Measurements from ENCODE around the gene GP5. TPM values are rescaled to one million over a fixed set of nuclear protein-coding genes. Genes with fewer than 3 reads are reported as not detected.

Gene GP5
- polyA plus RNA-seq, 3 donors = 0.12 TPM; not detected in 2

- H2AFZ ChIP-seq (ENCODE audit: insufficient read depth, low read depth, low read length, poor library complexity, severe bottlenecking) = no peak overlapping the region
- peaks cover 3 to 14% (median 8%) of the 10 kb centered on the region in 3 donors for H3K27me3 Mint-ChIP-seq (ENCODE audit: low read depth in 3 of 3)
- H3K9me3 ChIP-seq (replicated peaks in 1 of 2; ENCODE audit: control insufficient read depth in 1 of 2, insufficient read depth in 1 of 2, low read length in 2 of 2) = no peaks in the 10 kb centered on the region
- no peaks in the 10 kb centered on the region for H4K20me1 ChIP-seq (ENCODE audit: insufficient read depth, low read length)
- H3K27me3 ChIP-seq (ENCODE audit: control insufficient read depth in 2 of 2, insufficient read depth in 2 of 2, low read length in 2 of 2) = no peaks in the 10 kb centered on the region
- TF ChIP-seq CTCF (IDR thresholded peaks at IDR 0.05) = no peak
- H3K27ac ChIP-seq (ENCODE audit: low read depth in 1 of 2, low read length in 2 of 2) = no peak overlapping the region
- H3K4me3 Mint-ChIP-seq = no peak overlapping the region
- no peaks in the 10 kb centered on the region for H3K4me1 ChIP-seq (ENCODE audit: control insufficient read depth in 1 of 2, insufficient read depth in 2 of 2, low read length in 2 of 2)
- no peak overlapping the region for H3K27ac Mint-ChIP-seq
- no peaks in the 10 kb centered on the region for H3K79me2 ChIP-seq (ENCODE audit: insufficient read depth, low read length)
- H3K36me3 Mint-ChIP-seq = no peaks in the 10 kb centered on the region
- intact Hi-C loops (cut with micrococcal nuclease) = no loop called here
- H3K4me3 ChIP-seq (replicated peaks in 1 of 3; ENCODE audit: low read depth in 2 of 3, low read length in 3 of 3) = no peak overlapping the region
- H3K36me3 ChIP-seq (replicated peaks in 1 of 2; ENCODE audit: control insufficient read depth in 1 of 2, insufficient read depth in 2 of 2, low read length in 2 of 2) = no peaks in the 10 kb centered on the region
- no peak overlapping the region for H3K9ac ChIP-seq (ENCODE audit: insufficient read depth, low read length, poor library complexity, severe bottlenecking)
- peaks cover 5% of the 10 kb centered on the region for H3K4me1 Mint-ChIP-seq
- WGBS (ENCODE audit: insufficient coverage) = 88% methylated on average over 3 of the region's 5 CpGs
- no peak for DNase-seq
- no peak overlapping the region for H3K4me2 ChIP-seq (replicated peaks; ENCODE audit: extremely low read depth, low read length, poor library complexity, severe bottlenecking)
- H3K9me3 Mint-ChIP-seq = no peaks in the 10 kb centered on the region
Measured at GRCh38 chr3:194346621-194347020, 52.4 kb downstream of the GP5 start.

- no peaks in the 10 kb centered on the region for H3K79me2 ChIP-seq (ENCODE audit: insufficient read depth, low read length)
- H3K4me2 ChIP-seq (replicated peaks; ENCODE audit: extremely low read depth, low read length, poor library complexity, severe bottlenecking) = no peak overlapping the region
- intact Hi-C loops (cut with micrococcal nuclease) = no loop called here
- no peak overlapping the region for H2AFZ ChIP-seq (ENCODE audit: insufficient read depth, low read depth, low read length, poor library complexity, severe bottlenecking)
- no peaks in the 10 kb centered on the region for H4K20me1 ChIP-seq (ENCODE audit: insufficient read depth, low read length)
- Mint-ChIP-seq H3K9me3 (no peaks in the 10 kb centered on the region), H3K36me3 (no peaks in the 10 kb centered on the region), H3K4me1 (peaks cover 5% of the 10 kb centered on the region), H3K27me3 (ENCODE audit: low read depth in 3 of 3) (peaks cover 3 to 14% (median 8%) of the 10 kb centered on the region in 3 donors), H3K4me3 (no peak overlapping the region), H3K27ac (no peak overlapping the region)
- no peak for TF ChIP-seq CTCF (IDR thresholded peaks at IDR 0.05)
- no peaks in the 10 kb centered on the region for H3K36me3 ChIP-seq (replicated peaks in 1 of 2; ENCODE audit: control insufficient read depth in 1 of 2, insufficient read depth in 2 of 2, low read length in 2 of 2)
- no peak for DNase-seq
- 86% methylated on average over 7 of the region's 9 CpGs for WGBS (ENCODE audit: insufficient coverage)
- H3K4me1 ChIP-seq (ENCODE audit: control insufficient read depth in 1 of 2, insufficient read depth in 2 of 2, low read length in 2 of 2) = no peaks in the 10 kb centered on the region
- no peak overlapping the region for H3K27ac ChIP-seq (ENCODE audit: low read depth in 1 of 2, low read length in 2 of 2)
- no peak overlapping the region for H3K9ac ChIP-seq (ENCODE audit: insufficient read depth, low read length, poor library complexity, severe bottlenecking)
- no peak overlapping the region for H3K4me3 ChIP-seq (replicated peaks in 1 of 3; ENCODE audit: low read depth in 2 of 3, low read length in 3 of 3)
- no peaks in the 10 kb centered on the region for H3K27me3 ChIP-seq (ENCODE audit: control insufficient read depth in 2 of 2, insufficient read depth in 2 of 2, low read length in 2 of 2)
- no peaks in the 10 kb centered on the region for H3K9me3 ChIP-seq (replicated peaks in 1 of 2; ENCODE audit: control insufficient read depth in 1 of 2, insufficient read depth in 1 of 2, low read length in 2 of 2)
Measured at GRCh38 chr3:194346035-194346434, 53.0 kb downstream of the GP5 start.

Other genes with a start within 250 kb of the GP5 start
- not detected for gene CPN2, start 47.9 kb downstream of the GP5 start, polyA plus RNA-seq
- gene LRRC15, start 29.5 kb downstream of the GP5 start, polyA plus RNA-seq = not detected
- gene ATP13A3, start 87.7 kb upstream of the GP5 start, polyA plus RNA-seq = 10 to 100 TPM in 1 of 3 donors, 1 to 10 TPM in 2; 4.7 to 19.5 (median 5.2) TPM
- gene TMEM44, start 234.2 kb upstream of the GP5 start, polyA plus RNA-seq = under 1 TPM in 1 of 3 donors, not detected in 2; 0.68 TPM